ENCODE results near the gene OGFR.

DNA sequence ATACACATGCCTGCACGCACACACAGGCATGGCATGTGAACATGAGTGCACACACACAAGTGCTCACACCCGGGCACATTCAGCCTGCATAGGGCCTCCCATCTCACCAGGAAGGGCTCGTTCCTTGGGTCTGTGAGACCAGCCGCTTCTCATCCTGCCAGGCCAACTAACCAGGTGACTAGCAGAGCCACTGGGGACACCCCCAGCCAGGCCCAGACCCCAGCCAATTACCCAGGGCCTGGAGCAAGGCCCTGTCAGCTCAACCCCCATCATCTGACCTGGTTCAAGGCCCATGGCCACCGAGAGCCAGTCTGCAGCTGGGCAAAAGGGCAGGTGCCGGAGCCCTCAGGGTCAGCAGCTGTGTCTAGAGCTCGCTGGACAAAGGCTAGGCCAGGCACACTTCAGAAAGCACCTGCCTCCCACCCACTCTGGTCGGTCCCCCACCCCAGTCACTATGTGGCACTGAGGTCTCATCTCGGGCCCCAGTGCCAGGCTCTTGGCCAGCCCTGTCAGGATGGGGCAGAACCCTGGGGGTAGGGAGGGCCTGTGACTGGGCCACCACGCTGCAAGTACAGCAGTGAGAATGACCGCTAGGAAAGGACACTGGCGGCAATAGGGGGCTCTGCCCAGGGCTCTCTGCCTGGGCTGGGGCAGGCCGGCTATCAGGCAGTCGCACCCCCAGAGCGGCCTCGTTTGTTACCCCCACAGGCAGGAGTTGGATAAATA is 35.1 kb upstream of the OGFR start:
- TF ChIP-seq, protein P1, sequence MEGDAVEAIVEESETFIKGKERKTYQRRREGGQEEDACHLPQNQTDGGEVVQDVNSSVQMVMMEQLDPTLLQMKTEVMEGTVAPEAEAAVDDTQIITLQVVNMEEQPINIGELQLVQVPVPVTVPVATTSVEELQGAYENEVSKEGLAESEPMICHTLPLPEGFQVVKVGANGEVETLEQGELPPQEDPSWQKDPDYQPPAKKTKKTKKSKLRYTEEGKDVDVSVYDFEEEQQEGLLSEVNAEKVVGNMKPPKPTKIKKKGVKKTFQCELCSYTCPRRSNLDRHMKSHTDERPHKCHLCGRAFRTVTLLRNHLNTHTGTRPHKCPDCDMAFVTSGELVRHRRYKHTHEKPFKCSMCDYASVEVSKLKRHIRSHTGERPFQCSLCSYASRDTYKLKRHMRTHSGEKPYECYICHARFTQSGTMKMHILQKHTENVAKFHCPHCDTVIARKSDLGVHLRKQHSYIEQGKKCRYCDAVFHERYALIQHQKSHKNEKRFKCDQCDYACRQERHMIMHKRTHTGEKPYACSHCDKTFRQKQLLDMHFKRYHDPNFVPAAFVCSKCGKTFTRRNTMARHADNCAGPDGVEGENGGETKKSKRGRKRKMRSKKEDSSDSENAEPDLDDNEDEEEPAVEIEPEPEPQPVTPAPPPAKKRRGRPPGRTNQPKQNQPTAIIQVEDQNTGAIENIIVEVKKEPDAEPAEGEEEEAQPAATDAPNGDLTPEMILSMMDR (IDR thresholded peaks at IDR 0.05; ENCODE audit: low read depth, low read length, poor library complexity, severe bottlenecking): no peak
- TF ChIP-seq EZH2phosphoT487 (IDR thresholded peaks at IDR 0.05; ENCODE audit: borderline replicate concordance, low read length): no peak

Measured in DOHH2 (cell line).